PC-3 (cell line): ENCODE results near the gene SORL1.

Source experiments
- CTCF ChIP-seq: fragments of 300-600 bp; sonication (generic); conservative IDR thresholded peaks from 2 replicates; pipeline ENCODE4 v1.5.1; 2017; ENCODE audit warnings: antibody characterized with exemption, low read depth, mild to moderate bottlenecking, low read length
- EZH2 ChIP-seq: fragments of 300-600 bp; sonication (generic); IDR thresholded peaks from one replicate; pipeline ENCODE4 v1.6.1; 2017; ENCODE audit warnings: antibody characterized with exemption, mild to moderate bottlenecking, low read length; ENCODE audit not compliant: unreplicated experiment

GRCh38 chr11:121510438-121510837 lies 58.3 kb downstream of the SORL1 start:
- TF ChIP-seq CTCF, result no peak
- no peak for TF ChIP-seq EZH2
